CD4-positive, alpha-beta T cell treated with Interferon alpha-2 for 1 hour (primary cell): ENCODE results near the gene PCDHA12.
"Not testable (repeated sequence)": the region's sequence is repeated elsewhere in the genome, so short reads cannot be mapped to it uniquely, and the experiment has no call there.

Source experiments
- DNase-seq, 2 donors: peaks; one replicate each; pipeline ENCODE4 v3.0.0-alpha.2; 2020 to 2022

Gene PCDHA12, protein sequence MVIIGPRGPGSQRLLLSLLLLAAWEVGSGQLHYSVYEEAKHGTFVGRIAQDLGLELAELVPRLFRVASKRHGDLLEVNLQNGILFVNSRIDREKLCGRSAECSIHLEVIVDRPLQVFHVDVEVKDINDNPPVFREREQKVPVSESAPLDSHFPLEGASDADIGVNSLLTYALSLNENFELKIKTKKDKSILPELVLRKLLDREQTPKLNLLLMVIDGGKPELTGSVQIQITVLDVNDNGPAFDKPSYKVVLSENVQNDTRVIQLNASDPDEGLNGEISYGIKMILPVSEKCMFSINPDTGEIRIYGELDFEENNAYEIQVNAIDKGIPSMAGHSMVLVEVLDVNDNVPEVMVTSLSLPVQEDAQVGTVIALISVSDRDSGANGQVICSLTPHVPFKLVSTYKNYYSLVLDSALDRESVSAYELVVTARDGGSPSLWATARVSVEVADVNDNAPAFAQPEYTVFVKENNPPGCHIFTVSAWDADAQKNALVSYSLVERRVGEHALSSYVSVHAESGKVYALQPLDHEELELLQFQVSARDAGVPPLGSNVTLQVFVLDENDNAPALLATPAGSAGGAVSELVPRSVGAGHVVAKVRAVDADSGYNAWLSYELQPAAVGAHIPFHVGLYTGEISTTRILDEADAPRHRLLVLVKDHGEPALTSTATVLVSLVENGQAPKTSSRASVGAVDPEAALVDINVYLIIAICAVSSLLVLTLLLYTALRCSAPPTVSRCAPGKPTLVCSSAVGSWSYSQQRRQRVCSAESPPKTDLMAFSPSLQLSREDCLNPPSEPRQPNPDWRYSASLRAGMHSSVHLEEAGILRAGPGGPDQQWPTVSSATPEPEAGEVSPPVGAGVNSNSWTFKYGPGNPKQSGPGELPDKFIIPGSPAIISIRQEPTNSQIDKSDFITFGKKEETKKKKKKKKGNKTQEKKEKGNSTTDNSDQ

GRCh38 chr5:140875085-140876065 lies at the start of gene PCDHA12:
PCDHA12 (plus strand) TSS chr5:140875308; CDS start chr5:140875473, 165 bp downstream.
- DNase-seq = no peak

DNA sequence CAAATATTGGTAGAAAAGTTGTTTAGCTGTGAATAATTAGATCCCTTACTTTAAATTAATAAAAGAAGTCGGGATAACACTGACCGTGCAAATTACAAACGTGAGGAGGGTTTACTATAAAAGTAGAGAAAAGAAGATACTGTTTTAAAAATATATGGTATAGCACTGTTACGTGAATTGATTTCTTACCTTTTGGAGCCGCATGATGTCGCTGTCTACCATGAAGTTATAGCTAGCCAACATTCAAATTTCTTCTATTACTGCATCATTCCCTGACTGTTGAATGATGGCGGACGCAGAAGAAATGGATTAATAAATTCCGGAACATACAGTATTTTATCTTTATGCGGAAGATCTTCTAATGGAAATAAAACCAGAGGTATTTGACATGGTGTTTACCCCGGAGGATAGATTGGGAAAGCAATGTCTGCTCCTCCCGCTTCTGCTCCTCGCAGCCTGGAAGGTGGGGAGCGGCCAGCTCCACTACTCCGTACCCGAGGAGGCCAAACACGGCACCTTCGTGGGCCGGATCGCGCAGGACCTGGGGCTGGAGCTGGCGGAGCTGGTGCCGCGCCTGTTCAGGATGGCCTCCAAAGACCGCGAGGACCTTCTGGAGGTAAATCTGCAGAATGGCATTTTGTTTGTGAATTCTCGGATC lies 47.3 kb upstream of the PCDHA12 start, which contains the start of gene PCDHA6:
TSS of gene PCDHA6 (plus strand) at position 257 of the 658 bp plus-strand sequence. CDS start at position 389, 132 bp downstream.
- no peak for DNase-seq

- no peak for DNase-seq
Measured at GRCh38 chr5:140828362-140828737, 46.8 kb upstream of the PCDHA12 start.

- DNase-seq = not testable (repeated sequence)
Measured at GRCh38 chr5:140829511-140830501, 45.3 kb upstream of the PCDHA12 start.

DNA sequence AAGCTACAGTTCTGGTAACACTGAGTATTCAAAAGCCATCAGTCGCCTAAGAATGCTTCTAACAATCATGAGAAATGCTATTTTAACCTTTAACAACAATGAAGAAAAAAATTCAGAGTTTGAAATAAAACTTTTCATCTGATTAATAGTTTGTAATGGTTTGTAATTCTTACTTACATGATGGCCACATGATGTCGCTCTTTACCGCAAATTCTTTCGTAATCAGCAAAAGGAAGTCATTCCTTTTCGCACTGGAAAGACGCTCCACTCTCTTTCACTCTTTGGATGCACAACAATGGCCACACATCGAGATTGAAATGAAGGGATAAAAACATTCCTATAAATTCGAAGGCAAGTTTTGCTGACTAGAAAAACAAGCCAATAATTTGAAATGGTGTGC lies 41.1 kb upstream of the PCDHA12 start, which contains the start of gene PCDHA7:
TSS of gene PCDHA7 (plus strand) at position 277 of the 400 bp plus-strand sequence. CDS start at position 392, 115 bp downstream.
- DNase-seq = no peak

GRCh38 chr5:140834439-140835008 lies 40.6 kb upstream of the PCDHA12 start:
- DNase-seq = not testable (repeated sequence)

DNA sequence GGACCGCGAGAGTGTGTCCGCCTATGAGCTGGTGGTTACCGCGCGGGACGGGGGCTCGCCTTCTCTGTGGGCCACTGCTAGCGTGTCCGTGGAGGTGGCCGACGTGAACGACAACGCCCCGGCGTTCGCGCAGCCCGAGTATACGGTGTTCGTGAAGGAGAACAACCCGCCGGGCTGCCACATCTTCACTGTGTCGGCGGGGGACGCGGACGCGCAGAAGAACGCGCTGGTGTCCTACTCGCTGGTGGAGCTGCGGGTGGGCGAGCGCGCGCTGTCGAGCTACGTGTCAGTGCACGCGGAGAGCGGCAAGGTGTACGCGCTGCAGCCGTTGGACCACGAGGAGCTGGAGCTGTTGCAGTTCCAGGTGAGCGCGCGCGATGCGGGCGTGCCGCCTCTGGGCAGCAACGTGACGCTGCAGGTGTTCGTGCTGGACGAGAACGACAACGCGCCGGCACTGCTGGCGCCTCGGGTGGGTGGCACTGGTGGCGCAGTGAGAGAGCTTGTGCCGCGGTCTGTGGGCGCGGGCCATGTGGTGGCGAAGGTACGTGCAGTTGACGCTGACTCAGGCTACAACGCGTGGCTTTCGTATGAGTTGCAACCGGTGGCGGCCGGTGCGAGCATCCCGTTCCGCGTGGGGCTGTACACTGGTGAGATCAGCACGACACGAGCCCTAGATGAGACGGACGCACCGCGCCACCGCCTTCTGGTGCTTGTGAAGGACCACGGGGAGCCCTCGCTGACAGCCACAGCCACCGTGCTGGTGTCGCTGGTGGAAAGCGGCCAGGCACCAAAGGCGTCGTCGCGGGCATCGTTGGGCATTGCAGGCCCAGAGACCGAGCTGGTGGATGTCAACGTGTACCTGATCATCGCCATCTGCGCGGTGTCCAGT lies 39.2 kb upstream of the PCDHA12 start:
- DNase-seq = no peak

DNA sequence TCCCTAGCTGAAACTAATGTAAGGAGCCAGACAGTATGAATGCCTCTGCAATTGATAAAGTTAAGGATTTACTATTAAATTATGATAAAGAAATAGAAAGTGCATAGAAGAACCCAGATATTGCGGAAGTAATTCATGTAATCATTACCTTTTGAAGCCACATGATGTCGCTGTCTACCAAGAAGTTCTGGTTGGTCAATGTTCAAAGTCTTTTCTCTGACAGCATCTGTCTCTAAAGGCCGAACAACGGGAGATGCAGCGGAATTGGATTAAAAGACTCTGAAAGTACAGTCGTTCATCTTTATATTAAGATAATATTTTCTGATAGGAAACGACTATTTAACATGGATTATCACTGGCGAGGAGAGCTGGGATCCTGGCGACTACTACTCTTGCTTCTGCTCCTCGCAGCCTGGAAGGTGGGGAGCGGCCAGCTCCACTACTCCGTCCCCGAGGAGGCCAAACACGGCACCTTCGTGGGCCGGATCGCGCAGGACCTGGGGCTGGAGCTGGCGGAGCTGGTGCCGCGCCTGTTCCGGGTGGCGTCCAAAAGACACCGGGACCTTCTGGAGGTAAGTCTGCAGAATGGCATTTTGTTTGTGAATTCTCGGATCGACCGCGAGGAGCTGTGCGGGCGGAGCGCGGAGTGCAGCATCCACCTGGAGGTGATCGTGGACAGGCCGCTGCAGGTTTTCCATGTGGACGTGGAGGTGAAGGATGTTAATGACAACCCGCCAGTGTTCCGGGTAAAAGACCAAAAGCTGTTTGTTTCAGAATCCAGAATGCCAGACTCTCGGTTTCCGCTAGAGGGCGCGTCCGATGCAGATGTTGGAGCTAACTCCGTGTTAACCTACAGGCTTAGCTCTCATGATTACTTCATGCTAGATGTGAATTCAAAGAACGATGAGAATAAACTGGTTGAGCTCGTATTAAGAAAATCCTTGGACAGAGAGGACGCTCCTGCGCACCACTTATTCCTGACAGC lies 33.8 kb upstream of the PCDHA12 start, which contains the start of gene PCDHA8:
TSS of gene PCDHA8 (plus strand) at position 210 of the 985 bp plus-strand sequence. CDS start at position 345, 135 bp downstream.
- DNase-seq = peak in 1 of 2 donors; percentile 6

GRCh38 chr5:140842798-140843733 lies 32.0 kb upstream of the PCDHA12 start:
- no peak for DNase-seq

- DNase-seq = not testable (repeated sequence)
Measured at GRCh38 chr5:140848139-140849102, 26.7 kb upstream of the PCDHA12 start, which contains the start of gene PCDHA9. PCDHA9 (plus strand) TSS chr5:140848382; CDS start chr5:140848496, 114 bp downstream.

DNA sequence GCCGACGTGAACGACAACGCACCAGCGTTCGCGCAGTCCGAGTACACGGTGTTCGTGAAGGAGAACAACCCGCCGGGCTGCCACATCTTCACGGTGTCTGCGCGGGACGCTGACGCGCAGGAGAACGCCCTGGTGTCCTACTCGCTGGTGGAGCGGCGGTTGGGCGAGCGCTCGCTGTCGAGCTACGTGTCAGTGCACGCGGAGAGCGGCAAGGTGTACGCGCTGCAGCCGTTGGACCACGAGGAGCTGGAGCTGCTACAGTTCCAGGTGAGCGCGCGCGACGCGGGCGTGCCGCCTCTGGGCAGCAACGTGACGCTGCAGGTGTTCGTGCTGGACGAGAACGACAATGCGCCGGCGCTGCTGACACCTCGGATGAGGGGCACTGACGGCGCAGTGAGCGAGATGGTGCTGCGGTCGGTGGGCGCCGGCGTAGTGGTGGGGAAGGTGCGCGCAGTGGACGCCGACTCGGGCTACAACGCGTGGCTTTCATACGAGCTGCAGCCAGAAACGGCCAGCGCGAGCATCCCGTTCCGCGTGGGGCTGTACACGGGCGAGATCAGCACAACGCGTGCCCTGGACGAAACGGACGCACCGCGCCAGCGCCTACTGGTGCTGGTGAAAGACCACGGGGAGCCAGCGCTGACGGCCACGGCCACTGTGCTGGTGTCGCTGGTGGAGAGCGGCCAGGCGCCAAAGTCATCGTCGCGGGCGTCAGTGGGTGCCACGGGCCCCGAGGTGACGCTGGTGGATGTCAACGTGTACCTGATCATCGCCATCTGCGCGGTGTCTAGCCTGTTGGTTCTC lies 25.1 kb upstream of the PCDHA12 start:
- not testable (repeated sequence) for DNase-seq

DNA sequence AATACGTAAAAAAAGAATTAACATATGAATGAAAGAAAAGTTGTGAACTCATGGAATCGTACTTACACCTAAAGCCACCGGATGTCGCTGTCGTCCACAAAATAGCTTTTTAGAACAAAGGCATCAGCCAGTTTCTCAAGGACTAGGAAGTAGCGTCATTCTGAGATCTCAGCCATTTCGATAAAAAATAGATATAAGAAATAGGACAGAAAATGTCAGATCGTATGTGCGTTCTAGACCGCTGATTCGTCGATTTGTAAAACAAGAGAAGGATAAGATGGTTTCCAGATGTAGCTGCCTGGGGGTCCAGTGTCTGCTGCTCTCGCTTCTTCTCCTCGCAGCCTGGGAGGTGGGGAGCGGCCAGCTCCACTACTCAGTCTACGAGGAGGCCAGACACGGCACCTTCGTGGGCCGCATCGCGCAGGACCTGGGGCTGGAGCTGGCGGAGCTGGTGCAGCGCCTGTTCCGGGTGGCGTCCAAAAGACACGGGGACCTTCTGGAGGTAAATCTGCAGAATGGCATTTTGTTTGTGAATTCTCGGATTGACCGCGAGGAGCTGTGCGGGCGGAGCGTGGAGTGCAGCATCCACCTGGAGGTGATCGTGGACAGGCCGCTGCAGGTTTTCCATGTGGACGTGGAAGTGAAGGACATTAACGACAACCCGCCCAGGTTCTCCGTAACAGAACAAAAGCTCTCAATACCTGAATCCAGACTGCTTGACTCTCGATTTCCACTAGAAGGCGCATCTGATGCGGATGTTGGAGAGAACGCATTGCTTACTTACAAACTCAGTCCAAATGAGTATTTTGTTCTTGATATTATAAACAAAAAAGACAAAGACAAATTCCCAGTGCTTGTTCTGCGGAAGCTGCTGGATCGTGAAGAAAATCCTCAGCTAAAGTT lies 19.1 kb upstream of the PCDHA12 start, which contains the start of gene PCDHA10:
TSS of gene PCDHA10 (plus strand) at position 126 of the 903 bp plus-strand sequence. CDS start at position 278, 152 bp downstream.
- no peak for DNase-seq
